Measurements from ENCODE around the gene ZBTB3. TPM values are rescaled to one million over a fixed set of nuclear protein-coding genes. Genes with fewer than 3 reads are reported as not detected.
A peak's percentile ranks its signal among the peaks of the same experiment; 100 is the strongest.

Gene ZBTB3
- total and polyA plus RNA-seq, 9 of the 15 experiments (the other 6 are each of a cell fraction or from before 2014, with no cell fraction given), result 1.9 to 10.0 (median 4.9) TPM

DNA sequence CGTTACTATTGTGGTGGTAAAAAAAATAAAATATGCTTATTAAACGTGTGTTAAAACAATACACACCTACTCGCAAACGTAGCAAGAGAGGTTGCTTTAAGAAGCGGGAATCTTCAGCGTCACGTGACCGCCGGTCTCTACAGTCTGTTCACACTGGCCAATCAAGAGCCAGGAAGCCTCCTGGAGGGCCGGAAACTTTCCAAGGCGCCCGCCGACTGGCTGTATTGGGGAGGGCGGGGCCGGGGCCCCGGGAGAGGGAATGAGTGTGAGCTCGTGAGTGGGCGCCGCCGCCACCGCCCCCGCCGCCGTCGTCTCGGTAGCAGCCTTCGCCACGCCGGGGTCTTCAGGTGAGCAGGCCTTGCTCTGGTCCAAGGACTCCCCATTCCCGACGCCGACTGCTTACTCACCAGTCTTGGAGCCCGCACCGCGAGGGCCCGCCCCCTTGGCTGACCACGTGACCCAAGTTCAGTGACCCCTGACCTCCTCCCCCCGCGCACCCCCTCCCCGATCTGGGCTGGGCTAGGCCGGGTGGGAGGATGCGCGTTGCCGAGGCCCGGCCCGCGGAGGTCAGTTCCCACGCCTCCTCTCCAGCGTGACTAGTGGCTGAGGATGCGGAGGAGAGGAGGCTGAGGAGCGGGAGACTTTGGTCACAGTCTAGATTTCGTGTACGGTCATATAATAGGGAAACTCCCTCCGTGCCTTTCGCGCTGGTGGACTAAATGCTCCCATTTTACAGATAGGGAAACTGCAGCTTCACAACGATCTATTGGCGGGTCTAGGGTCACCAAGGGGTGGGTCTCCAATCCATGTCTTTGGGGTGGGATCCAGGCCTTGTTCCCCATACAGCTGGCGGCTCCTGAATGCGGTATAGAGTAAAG, 17.4 kb upstream of the ZBTB3 start, which contains the start of gene TAF6L (continued):
- TF ChIP-seq CHD7 (IDR thresholded peaks at IDR 0.05; ENCODE audit: low read depth, low read length), result no peak
- TF ChIP-seq FOS (IDR thresholded peaks at IDR 0.05; ENCODE audit: extremely low read depth, insufficient read length), result peak; percentile 76
- no peak for TF ChIP-seq ELF1 (tag; IDR thresholded peaks at IDR 0.05)
- peak; percentile 14; the same call in 1 of the 2 replicates for TF ChIP-seq PHB (CRISPR knock-in tag; IDR thresholded peaks at IDR 0.05)
- TF ChIP-seq TAL1 (IDR thresholded peaks at IDR 0.05), result no peak
- TF ChIP-seq ZNF699 (CRISPR knock-in tag; IDR thresholded peaks at IDR 0.05; ENCODE audit: insufficient replicate concordance), result no peak
- TF ChIP-seq MYNN (IDR thresholded peaks at IDR 0.05), result no peak
- no peak for TF ChIP-seq MYNN (CRISPR knock-in tag; IDR thresholded peaks at IDR 0.05)
- 0 out of 2 replicates have a peak, but pooled peaks have one; percentile 7 for TF ChIP-seq CREB3 (tag; conservative IDR thresholded peaks at IDR 0.05; ENCODE audit: low read depth)
- TF ChIP-seq JUND (IDR thresholded peaks at IDR 0.05; ENCODE audit: borderline replicate concordance, low read depth, low read length), result 0 out of 2 replicates have a peak, but pooled peaks have one; percentile 23
- peak; percentile 44; the same call in 1 of the 3 replicates for TF ChIP-seq JUND (tag; IDR thresholded peaks at IDR 0.05; ENCODE audit: borderline replicate concordance, low read depth, low read length)
- TF ChIP-seq YBX1 (IDR thresholded peaks at IDR 0.05), result no peak
- TF ChIP-seq SNIP1 (IDR thresholded peaks at IDR 0.05; ENCODE audit: low read depth), result no peak
- peak; percentile 71 for TF ChIP-seq POLR2H (tag; IDR thresholded peaks at IDR 0.05; ENCODE audit: low read depth)
- no peak; the same call in 1 of the 2 replicates for TF ChIP-seq KAT7 (CRISPR knock-in tag; IDR thresholded peaks at IDR 0.05; ENCODE audit: borderline replicate concordance)
- peak; percentile 99 for TF ChIP-seq RAD51 (IDR thresholded peaks at IDR 0.05; ENCODE audit: borderline replicate concordance, low read depth)

All from K562 (cell line).